Endothelial cell of hepatic sinusoid (primary cell): ENCODE measurements around the gene ASB3.
"Not testable (repeated sequence)": the region's sequence is repeated elsewhere in the genome, so short reads cannot be mapped to it uniquely, and the experiment has no call there.

Experiments used
- in situ Hi-C: cut with HindIII; loops from 2 replicates; pipeline ENCODE4 v1.10.0; 2017; ENCODE audit warnings: low sequenced_read_pairs

The ASB3 gene

GRCh38 chr2:53787614-53788289 lies 999 bp upstream of the ASB3 start:
- in situ Hi-C loops = no loop called here

DNA sequence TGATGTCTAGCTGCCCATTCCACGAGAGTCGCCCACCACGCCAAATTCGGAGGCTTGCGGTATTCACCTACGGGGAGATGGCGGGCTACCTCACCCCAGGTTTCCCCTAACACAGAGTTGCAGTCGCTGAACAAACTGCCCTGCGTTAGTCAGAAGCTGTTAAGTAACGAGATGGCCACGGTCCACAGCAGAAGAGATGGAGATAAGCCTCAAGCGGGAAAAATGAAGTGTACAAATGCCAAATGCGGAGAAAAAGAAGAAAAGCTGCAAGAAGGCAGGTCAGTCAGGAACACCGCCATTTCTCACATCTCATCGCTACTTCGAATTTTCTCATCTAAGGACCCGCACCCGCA lies 425 bp downstream of the ASB3 start:
- in situ Hi-C loops = no loop called here

DNA sequence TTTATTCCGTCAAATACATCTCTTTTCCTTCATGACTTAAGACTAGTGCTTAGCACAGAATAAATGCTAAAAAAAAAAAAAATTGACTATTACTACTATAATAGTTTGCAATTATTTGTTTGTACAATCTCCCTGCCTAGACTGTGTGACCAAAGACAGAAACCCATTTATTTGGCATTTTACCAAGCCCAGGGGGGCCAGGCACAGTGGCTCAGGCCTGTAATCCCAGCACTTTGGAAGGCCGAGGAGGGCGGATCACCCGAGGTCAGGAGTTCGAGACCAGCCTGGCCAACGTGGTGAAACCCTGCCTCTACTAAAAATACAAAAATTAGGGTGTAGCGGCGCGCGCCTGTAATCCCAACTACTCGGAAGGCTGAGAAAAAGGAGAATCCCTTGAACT lies 1.4 kb downstream of the ASB3 start:
- in situ Hi-C loops = no loop called here

GRCh38 chr2:53784436-53784835 lies 2.3 kb downstream of the ASB3 start:
- in situ Hi-C loops = no loop called here

DNA sequence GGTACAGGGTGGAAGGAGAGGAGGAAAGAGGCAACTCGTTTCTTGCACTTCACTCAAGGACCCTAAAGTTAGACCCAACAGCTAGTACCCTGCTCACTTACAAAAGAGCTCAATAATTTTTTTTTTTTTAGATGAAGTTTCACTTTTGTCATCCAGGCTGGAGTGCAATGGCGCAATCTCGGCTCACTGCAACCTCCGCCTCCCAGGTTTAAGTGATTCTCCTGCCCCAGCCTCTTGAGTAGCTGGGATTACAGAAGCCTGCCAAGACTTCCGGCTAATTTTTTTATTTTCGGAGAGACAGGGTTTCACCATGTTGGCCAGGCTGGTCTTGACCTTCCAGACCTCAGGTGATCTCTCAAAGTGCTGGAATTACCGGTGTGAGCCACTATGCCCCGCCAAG lies 4.1 kb downstream of the ASB3 start:
- in situ Hi-C loops = no loop called here

DNA sequence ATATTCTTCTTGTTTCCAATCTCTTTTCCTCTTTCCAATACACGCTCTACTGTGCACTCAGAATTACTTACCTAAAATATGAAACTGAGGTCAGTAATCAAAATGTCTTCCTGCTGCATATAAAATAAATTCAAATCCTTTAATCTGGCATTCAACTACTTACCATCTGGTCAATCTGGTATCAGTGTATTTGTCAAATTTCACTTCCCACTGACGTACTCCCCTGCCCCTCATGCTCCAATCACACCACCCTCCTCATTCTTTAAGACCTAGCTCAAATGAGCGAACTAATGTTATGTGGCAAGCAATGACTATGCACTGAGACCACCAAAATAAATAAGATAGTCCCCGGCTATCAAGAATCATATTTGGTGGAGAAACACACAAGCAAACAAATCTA lies 6.7 kb downstream of the ASB3 start:
- in situ Hi-C loops = no loop called here

- in situ Hi-C loops = no loop called here
Observed at GRCh38 chr2:53778536-53779162, 8.1 kb downstream of the ASB3 start.

GRCh38 chr2:53777134-53777533 lies 9.6 kb downstream of the ASB3 start:
- in situ Hi-C loops = no loop called here

- in situ Hi-C loops = no loop called here
Observed at GRCh38 chr2:53770264-53770663, 16.5 kb downstream of the ASB3 start.

DNA sequence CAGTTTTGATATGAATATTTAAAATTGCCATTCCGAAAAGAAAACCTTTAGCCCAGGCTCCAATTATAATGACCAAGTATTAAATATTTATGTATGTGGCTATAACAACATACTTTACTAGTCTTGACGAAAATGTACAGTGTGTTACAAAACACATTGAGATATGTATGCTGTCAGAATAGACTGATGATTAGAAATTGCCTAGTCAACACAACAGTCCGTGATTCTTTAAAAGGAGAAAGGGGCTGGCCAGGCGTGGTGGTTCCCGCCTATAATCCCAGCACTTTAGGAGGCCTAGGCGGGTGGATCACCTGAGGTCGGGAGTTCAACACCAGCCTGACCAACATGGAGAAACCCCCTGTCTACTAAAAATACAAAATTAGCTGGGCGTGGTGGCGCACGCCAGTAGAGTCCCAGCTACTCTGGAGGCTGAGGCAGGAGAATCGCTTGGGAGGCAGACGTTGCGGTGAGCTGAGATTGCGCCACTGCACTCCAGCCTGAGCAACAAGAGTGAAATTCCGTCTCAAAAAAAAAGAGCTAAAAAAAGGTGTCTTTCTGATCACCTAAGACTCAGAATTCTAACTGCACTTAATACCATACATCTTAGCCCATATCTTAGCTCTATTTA lies 17.3 kb downstream of the ASB3 start:
- in situ Hi-C loops = no loop called here

DNA sequence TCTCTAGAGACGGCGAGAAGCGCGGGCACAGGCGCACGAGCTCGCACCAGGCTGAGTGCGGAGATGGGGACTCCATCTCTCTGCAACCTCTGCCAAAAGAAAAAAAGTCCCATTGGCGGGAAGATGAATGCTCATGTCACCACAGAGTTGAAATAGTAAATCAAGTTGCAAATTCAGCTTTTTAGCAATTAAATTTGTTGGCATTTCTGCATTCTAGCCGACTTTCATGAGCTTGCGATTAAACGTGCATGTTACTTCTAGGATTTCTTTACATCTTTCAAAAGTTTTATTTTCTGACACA lies 18.6 kb downstream of the ASB3 start:
- in situ Hi-C loops = no loop called here

DNA sequence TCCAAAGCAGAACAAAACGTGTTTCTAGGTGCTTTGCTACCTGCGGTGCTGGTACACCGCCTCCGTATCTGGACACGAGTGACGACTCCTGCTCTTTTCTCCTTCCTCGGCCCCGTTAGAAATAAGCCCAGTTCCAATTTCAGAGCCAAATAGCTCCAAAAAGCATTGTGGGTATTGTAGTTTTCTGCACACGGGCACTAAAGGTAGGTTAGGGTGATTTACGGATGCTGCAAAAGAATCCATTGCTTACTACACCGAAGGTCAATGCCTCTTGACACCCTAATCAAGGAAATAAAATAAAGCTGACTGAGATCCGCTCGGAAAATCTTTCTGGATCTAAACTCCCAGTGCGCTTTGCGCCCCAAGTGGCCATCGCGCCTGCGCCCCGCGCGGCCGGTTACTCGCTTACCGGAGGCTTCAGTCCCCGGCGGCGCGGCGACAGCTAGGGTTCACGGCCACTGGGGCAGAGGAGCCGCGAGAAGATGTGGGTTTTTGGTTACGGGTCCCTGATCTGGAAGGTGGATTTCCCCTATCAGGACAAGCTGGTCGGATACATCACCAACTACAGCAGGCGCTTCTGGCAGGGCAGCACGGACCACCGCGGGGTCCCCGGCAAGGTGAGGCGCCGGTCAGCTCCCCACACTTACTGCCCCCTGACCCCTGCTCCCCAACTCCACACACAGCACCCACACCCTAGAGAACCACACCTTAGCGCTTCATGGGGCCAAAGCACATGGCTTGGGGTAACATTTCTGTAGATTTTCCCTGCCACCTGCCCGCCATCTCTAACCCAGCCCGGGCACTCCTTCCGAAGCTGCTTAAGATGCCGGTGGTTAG lies 19.1 kb downstream of the ASB3 start, which contains the start of gene CHAC2:
Gene CHAC2 (plus strand): TSS at position 400 of the 837 bp plus-strand sequence. CDS start 83 bp downstream, at position 483.
- in situ Hi-C loops = no loop called here

DNA sequence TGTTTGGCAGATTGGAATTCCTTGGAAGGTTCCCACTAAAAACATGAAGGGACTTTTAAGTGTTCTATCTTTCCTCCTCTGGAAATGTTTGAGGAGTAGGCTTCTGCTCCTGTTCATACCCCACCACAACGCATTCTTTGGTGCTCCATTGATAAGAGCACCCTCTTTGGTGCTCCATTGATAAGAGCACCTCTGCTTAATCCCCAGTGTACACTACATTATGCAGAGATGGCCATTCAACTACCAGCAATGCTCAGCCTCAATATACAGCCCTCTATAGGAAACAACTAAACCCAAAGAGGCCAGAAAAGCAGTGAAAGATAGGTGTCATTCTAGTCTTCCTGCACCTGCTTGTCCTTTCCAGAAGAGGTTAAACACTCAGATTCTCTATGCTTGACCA lies 21.0 kb downstream of the ASB3 start:
- in situ Hi-C loops = no loop called here

DNA sequence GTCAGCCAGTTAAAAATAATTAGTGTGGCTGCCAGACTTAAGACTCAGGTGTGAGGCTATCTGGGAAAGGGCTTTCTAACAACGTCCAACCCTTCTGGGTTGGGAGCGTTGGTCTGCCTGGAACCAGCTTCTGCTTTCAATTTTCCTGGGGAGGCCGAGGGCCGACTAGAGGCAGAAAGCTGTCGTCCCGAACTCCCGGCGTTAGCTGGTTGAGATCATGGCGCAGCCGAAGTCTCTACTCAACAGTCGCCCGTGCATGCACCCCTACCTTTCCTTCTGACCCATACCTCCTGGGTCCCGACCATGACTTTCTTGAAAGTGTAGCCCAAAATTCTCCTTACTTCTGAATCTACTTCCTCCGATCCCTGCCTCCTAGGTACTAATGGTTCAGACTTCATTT lies 29.5 kb downstream of the ASB3 start:
- in situ Hi-C loops = not testable (repeated sequence)

DNA sequence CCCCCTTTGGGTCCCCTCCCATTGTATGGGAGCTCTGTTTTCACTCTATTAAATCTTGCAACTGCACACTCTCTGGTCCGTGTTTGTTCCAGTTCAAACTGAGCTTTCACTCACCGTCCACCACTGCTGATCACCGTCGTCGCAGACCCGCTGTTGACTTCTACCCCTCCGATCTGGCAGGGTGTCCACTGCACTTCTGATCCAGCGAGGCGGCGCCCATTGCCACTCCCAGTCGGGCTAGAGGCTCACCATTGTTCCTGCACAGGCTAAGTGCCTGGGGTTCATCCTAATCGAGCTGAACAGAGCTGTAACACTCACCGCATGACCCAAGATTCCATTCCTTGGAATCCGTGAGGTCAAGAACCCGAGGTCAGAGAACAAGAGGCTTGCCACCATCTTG lies 30.1 kb downstream of the ASB3 start:
- in situ Hi-C loops = no loop called here

DNA sequence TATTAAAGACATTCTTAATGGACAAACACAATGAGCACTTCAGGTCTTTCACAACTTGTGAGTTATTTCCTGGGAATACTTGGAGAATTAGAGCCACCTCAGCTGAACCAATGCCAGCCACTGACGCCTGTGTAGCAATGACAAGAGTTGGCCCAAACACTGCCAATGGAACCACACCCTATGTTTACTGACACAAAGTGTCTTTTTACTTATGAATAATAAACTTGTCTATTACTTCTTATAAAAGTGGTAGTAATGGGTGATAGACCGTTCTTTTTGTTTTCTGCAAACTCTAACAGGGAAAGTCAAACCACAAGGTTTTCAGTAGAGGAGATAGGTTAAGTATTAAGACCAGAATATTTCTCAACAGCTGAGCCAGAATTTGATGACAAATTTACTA lies 31.6 kb downstream of the ASB3 start:
- in situ Hi-C loops = no loop called here

DNA sequence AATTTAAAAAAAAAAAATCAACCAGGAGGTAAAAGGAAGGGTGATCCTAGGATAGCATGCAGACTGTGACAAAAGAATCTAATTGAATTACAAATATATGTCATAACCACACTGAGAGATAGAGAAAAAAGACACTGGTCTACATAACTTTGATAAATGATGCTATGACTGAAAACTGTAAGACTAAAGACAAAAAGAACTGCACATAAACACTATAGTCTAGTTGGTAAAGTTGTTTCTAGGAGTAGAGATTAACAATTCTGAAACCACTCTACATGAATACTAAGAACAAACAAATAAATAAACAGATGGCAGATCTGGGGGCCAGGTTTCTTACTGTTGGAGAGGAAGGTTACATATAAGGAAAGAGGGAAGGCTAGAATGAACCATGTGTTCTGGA lies 33.7 kb downstream of the ASB3 start:
- in situ Hi-C loops = no loop called here

- in situ Hi-C loops = no loop called here
Observed at GRCh38 chr2:53752385-53752784, 34.4 kb downstream of the ASB3 start.

DNA sequence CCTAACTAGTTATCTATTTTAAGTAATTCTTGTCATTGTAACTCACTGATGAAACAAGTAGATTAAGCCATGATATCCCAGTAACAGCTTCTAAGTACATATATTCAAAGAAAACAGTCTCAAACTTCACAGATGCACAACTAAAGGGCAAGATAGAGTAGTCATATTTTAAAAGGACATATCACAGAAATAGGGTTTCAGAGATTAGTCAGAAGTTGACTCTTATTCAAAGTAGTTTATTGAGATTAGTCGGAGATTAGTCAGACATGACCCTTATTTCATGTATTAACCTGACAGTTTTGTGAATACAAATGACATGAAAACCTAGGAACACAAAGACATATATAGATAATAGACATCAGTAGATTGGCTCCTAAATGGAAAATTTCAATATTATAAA lies 35.0 kb downstream of the ASB3 start:
- in situ Hi-C loops = no loop called here

DNA sequence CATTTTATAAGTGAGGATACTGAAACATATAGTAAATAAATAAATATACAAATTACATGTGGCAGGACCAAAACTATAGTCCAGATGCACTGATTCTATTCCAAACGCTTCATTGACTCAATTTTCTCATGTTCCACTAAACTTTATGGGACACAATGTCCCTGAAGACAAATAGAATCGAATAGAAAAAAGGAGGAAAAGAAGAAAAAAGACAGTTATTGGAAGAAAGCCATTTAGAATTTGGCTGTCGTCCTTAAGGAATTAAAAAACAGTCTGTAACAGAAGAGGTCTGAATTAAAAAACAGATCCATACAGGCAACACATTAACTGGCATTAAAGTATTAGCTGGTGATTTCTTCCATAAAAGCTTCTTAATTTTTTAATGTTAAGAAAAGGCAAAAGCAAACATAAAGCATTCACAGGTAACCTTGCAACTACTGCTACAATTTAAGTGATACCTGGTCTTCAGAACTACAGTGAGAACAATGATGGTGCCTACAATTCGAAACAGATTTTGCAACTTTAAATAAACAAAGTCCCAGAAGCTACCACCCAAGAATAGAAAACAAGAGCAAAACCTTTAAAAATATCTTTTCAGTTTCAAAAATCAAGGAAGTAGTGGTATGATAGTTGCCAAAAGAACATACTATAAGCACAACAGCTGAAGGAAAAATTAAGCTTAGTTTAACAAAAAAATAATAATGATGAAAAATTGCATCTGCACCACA lies 36.5 kb downstream of the ASB3 start:
- in situ Hi-C loops = no loop called here

DNA sequence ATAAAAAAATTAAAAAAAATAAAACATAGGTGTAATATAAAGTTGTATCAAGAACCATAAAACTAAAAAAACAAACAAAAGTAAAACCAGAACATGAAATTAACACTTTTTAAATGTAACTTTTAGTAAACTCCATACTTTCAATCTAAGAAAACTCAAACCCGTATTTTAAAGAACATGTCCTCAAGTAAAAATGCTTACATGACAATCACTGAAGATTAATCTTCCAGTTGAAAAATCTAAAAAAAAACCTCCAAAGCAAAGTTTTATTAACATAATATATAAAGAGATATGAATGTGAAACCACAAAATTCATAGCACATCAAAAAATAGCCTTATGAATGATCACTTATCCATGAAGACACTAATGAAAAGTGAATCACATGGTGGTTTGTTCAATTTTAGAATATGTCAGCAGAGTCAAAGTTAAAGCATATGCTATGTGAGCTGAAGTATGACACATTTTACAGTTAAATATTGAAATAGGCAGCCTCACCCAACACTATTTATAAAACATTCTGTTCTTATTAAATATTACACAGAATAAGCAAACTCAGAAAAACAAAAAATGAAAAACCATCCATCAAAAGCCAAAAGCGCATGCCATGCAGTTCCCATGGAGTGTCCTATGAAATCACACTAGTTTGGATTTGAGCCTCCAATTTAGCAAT lies 42.2 kb downstream of the ASB3 start:
- in situ Hi-C loops = no loop called here
